HepG2 (cell line): ENCODE measurements around the gene VTI1B. TPM values are rescaled to one million over a fixed set of nuclear protein-coding genes. Genes with fewer than 3 reads are reported as not detected.

ENCODE experiments used
- ATAC-seq: fragments of 200-7000 bp; cut with Tn5 transposase; 3 replicates; pipeline ENCODE4 v1.9.1; 2020; ENCODE audit warnings: mild to moderate bottlenecking, moderate library complexity
- BruUV-seq: library from RNA; stranded (reverse); fragments of 400-500 nt; replicated peaks from 2 replicates; lab custom pipeline; 2021; lab: Mats Ljungman, UMichigan
- CTCF ChIA-PET: fragments of 300-600 bp; formaldehyde crosslinking; extraction: SDS; loops from one replicate; lab custom pipeline; 2021; ENCODE audit warnings: low total read pairs, inconsistent platforms, low intra/inter-chr PET ratio; lab: Yijun Ruan, JAX
- POLR2A ChIA-PET: fragments of 350-600 bp; sonication (Branson Sonifier 250); formaldehyde crosslinking; loops from one replicate; lab custom pipeline; 2020; ENCODE audit warnings: antibody characterized with exemption, inconsistent platforms; lab: Yijun Ruan, JAX
- DNase-seq: peaks from one replicate; pipeline ENCODE4 v3.0.0-alpha.2; 2015; ENCODE audit warnings: low spot score
- FAIRE-seq: peaks from 3 replicates; lab custom pipeline; 2011; peaks lifted over from hg19 to GRCh38; lab: Jason Lieb, UNC
- H2AFZ ChIP-seq: one replicate; pipeline ENCODE4 v1.6.1; 2011; ENCODE audit warnings: low read length, inconsistent platforms
- H3K27ac ChIP-seq: fragments of 300-600 bp; 3 replicates; pipeline ENCODE4 v1.8.0; 2011; ENCODE audit warnings: mixed run types, mild to moderate bottlenecking, mixed read lengths, low read length, inconsistent platforms; ENCODE audit not compliant: insufficient read depth; ENCODE audit errors: extremely low read length
- H3K27me3 ChIP-seq, 2 experiments: fragments of 200-600 bp in 1 of 2; 2 replicates in 1 of 2; 3 replicates in 1 of 2; pipeline versions ENCODE4 v1.6.0 to v1.8.0; 2011; ENCODE audit warnings: low read length in 2 of 2, mild to moderate bottlenecking in 2 of 2, moderate library complexity in 2 of 2, inconsistent platforms in 1 of 2; ENCODE audit not compliant: insufficient read depth in 2 of 2, control insufficient read depth in 1 of 2
- H3K36me3 ChIP-seq, 2 experiments: fragments of 200-600 bp in 1 of 2; replicated peaks in 1 of 2; 2 replicates in 1 of 2; 3 replicates in 1 of 2; pipeline versions ENCODE4 v1.5.1 to v1.8.0; 2011; ENCODE audit warnings: low read length in 2 of 2, inconsistent platforms in 1 of 2; ENCODE audit not compliant: insufficient read depth in 2 of 2, control insufficient read depth in 1 of 2
- H3K4me1 ChIP-seq: 2 replicates; pipeline ENCODE4 v1.5.1; 2012; ENCODE audit warnings: low read length, inconsistent platforms; ENCODE audit not compliant: insufficient read depth
- H3K4me2 ChIP-seq: 2 replicates; pipeline ENCODE4 v1.6.0; 2011; ENCODE audit warnings: low read depth, low read length, inconsistent platforms
- H3K4me3 ChIP-seq, 3 experiments: fragments of 200-600 bp in 1 of 3; sonication (generic), shearing (Covaris generic) in 1 of 3; replicated peaks in 1 of 3; 2 replicates each; pipeline ENCODE4 v1.5.1; 2011 to 2016; ENCODE audit warnings: low read length in 3 of 3, inconsistent platforms in 2 of 3, low read depth in 2 of 3, mild to moderate bottlenecking in 2 of 3, control low read depth in 1 of 3, mixed read lengths in 1 of 3; ENCODE audit not compliant: insufficient read depth in 1 of 3
- H3K79me2 ChIP-seq: one replicate; pipeline ENCODE4 v1.6.1; 2011; ENCODE audit warnings: low read length, inconsistent platforms; ENCODE audit not compliant: insufficient read depth
- H3K9ac ChIP-seq: 2 replicates; pipeline ENCODE4 v1.6.0; 2011; ENCODE audit warnings: mild to moderate bottlenecking, low read depth, low read length, inconsistent platforms; ENCODE audit not compliant: insufficient read depth
- H3K9me3 ChIP-seq: 2 replicates; pipeline ENCODE4 v1.5.1; 2012; ENCODE audit warnings: mild to moderate bottlenecking, low read length
- H4K20me1 ChIP-seq: 2 replicates; pipeline ENCODE4 v1.6.0; 2011; ENCODE audit warnings: inconsistent platforms, mild to moderate bottlenecking, low read length, moderate library complexity; ENCODE audit not compliant: insufficient read depth
- ELF4 ChIP-seq: sonication (generic); formaldehyde crosslinking; IDR thresholded peaks from 2 replicates; pipeline ENCODE4 v1.5.0; 2020; ENCODE audit warnings: missing genetic modification reagents, mild to moderate bottlenecking, moderate library complexity, borderline replicate concordance
- FOXA3 ChIP-seq: IDR thresholded peaks from 2 replicates; pipeline ENCODE4 v1.6.1; 2016; ENCODE audit warnings: missing genetic modification reagents, missing compliant biosample characterization
- ISL2 ChIP-seq: sonication (generic); formaldehyde crosslinking; IDR thresholded peaks from 2 replicates; pipeline ENCODE4 v1.5.0; 2020; ENCODE audit warnings: missing genetic modification reagents
- KLF16 ChIP-seq, 2 experiments: sonication (generic) in 1 of 2; formaldehyde crosslinking in 1 of 2; IDR thresholded peaks; 2 replicates each; pipeline versions ENCODE4 v1.6.1 to v1.8.0; 2016 to 2023; ENCODE audit warnings: missing genetic modification reagents in 2 of 2, missing compliant biosample characterization in 1 of 2
- MXD4 ChIP-seq: IDR thresholded peaks from 2 replicates; pipeline ENCODE4 v1.6.1; 2016; ENCODE audit warnings: mild to moderate bottlenecking, missing biosample characterization, missing genetic modification reagents
- SKI ChIP-seq: fragments of 450-650 bp; IDR thresholded peaks from one replicate; pipeline ENCODE4 v1.6.1; 2018; ENCODE audit warnings: mild to moderate bottlenecking; ENCODE audit not compliant: partially characterized antibody
- TMF1 ChIP-seq: sonication (generic); formaldehyde crosslinking; IDR thresholded peaks from 2 replicates; pipeline ENCODE4 v1.8.1; 2022; ENCODE audit warnings: low read depth, missing genetic modification reagents
- ZNF337 ChIP-seq: sonication (generic); formaldehyde crosslinking; IDR thresholded peaks from 2 replicates; pipeline ENCODE4 v1.5.1; 2020; ENCODE audit warnings: missing genetic modification reagents, low read depth, mild to moderate bottlenecking, borderline replicate concordance
- ZNF460 ChIP-seq: sonication (generic); formaldehyde crosslinking; IDR thresholded peaks from 2 replicates; pipeline ENCODE4 v1.5.1; 2020; ENCODE audit warnings: missing genetic modification reagents, mild to moderate bottlenecking, borderline replicate concordance
- WGBS: methylation state at CpG from one replicate; pipeline ENCODE4 v1.1.6; 2017; ENCODE audit warnings: low lambda C conversion rate; 5-methylcytosine and 5-hydroxymethylcytosine counted together
- in situ Hi-C: cut with HindIII; loops from 2 replicates; pipeline ENCODE4 v1.10.0; 2017; ENCODE audit warnings: low pct_unique_long_range_greater_than_20kb; ENCODE audit not compliant: extremely low pct_ligation_motif_present
- intact Hi-C: fragments of 100-400 bp; cut with micrococcal nuclease; formaldehyde crosslinking; loops from one replicate; pipeline ENCODE4 v1.10.0; 2022; ENCODE audit not compliant: unreplicated experiment
- polyA plus RNA-seq, 8 experiments: library from polyadenylated mRNA; depleted of rRNA in 3 of 8; stranded (reverse) in 7 of 8; unstranded in 1 of 8; fragments of >200 nt; fragmentation: Illumina TruSeq in 4 of 8; extraction: Trizol in 4 of 8; gene quantifications; 2 replicates each; pipeline versions ENCODE4 v1.2.1 to v1.2.3, GENCODE V29; 2011 to 2016; ENCODE audit warnings: low read depth in 4 of 8, missing spikeins in 1 of 8, mixed read lengths in 1 of 8; ENCODE audit not compliant: insufficient read depth in 1 of 8
- total RNA-seq, 5 experiments: library from RNA; depleted of rRNA; stranded (reverse); fragments of >200 nt; fragmentation: Illumina TruSeq; extraction: Trizol; gene quantifications; 2 replicates each; pipeline ENCODE4 v1.2.3, GENCODE V29; 2016; ENCODE audit warnings: low read depth in 1 of 5
- TF ChIP-seq, protein P1 (sequence below): sonication (generic); formaldehyde crosslinking; IDR thresholded peaks from 2 replicates; pipeline ENCODE4 v1.5.1; 2020; ENCODE audit warnings: missing genetic modification reagents, mild to moderate bottlenecking, borderline replicate concordance
- TF ChIP-seq, protein P2 (sequence below): IDR thresholded peaks from 2 replicates; pipeline ENCODE4 v1.6.1; 2016; ENCODE audit warnings: missing compliant biosample characterization, missing genetic modification reagents, borderline replicate concordance

Gene VTI1B
- total and polyA plus RNA-seq, 2 of the 13 experiments (the other 11 are each of a cell fraction or from before 2014, with no cell fraction given), result 39.0 to 103 TPM

DNA sequence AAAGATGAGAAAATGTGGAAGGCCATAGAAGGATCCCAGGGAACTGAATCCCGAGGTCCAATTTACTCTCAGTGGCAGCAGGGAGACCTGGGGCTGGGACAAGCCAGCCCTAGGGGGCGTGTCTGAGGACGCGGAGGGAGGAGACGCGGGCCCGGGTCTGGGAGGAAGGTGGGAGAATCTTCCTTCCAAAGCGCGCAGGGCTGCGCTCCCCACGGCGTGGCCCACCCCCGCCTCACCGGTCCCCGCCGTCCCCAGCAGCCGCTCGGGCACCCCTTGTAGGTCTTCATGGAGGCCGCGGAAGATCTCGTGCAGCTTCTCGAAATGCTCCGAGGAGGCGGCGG, 323 bp downstream of the VTI1B start (continued):
- TF ChIP-seq, protein P1, sequence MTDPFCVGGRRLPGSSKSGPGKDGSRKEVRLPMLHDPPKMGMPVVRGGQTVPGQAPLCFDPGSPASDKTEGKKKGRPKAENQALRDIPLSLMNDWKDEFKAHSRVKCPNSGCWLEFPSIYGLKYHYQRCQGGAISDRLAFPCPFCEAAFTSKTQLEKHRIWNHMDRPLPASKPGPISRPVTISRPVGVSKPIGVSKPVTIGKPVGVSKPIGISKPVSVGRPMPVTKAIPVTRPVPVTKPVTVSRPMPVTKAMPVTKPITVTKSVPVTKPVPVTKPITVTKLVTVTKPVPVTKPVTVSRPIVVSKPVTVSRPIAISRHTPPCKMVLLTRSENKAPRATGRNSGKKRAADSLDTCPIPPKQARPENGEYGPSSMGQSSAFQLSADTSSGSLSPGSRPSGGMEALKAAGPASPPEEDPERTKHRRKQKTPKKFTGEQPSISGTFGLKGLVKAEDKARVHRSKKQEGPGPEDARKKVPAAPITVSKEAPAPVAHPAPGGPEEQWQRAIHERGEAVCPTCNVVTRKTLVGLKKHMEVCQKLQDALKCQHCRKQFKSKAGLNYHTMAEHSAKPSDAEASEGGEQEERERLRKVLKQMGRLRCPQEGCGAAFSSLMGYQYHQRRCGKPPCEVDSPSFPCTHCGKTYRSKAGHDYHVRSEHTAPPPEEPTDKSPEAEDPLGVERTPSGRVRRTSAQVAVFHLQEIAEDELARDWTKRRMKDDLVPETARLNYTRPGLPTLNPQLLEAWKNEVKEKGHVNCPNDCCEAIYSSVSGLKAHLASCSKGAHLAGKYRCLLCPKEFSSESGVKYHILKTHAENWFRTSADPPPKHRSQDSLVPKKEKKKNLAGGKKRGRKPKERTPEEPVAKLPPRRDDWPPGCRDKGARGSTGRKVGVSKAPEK (CRISPR knock-in tag), result no peak
- no peak for TF ChIP-seq TMF1 (CRISPR knock-in tag)
- TF ChIP-seq ISL2 (CRISPR knock-in tag), result peak; percentile 50; the same call in 1 of the 2 replicates
- TF ChIP-seq ZNF337 (CRISPR knock-in tag), result no peak
- no peak; the same call in 1 of the 2 replicates for TF ChIP-seq MXD4
- TF ChIP-seq, all 625 proteins: peak for 29

DNA sequence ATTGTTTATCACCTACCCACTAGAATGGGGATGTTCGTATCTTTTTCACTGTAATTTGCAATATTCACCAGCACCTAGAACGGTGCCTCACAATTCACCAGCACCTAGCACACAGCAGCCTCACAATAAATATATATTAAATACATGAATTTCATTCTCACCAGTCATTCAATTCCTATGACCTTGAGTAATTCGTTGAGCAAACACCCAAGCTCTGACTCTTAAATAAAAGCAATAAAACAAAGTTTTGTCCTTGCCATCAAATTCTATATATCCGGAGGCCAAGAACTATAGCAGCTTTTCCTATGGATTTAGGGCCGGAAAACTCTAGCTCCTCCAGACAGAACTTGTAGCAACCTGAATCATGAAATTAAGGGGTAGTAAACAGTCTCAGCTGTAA, 981 bp downstream of the VTI1B start:
- peak overlapping the region; percentile 89 to 100 (median 95) for H3K4me3 ChIP-seq
- peak overlapping the region; percentile 99 for H3K9ac ChIP-seq
- intact Hi-C loops (no loop called here), in situ Hi-C loops (no loop called here)
- no peak overlapping the region for H2AFZ ChIP-seq
- no peaks in the 10 kb centered on the region for H3K9me3 ChIP-seq
- peak overlapping the region; percentile 90 for H3K4me2 ChIP-seq
- DNase-seq (no peak), ATAC-seq (no peak), FAIRE-seq (no peak)
- CTCF ChIA-PET, result interaction anchor here (1.6 kb wide), 1 partner anchor 31 kb away, joined by 4 read pairs; no protein-coding TSS in a partner anchor
- peaks cover 20% of the 10 kb centered on the region for H3K4me1 ChIP-seq
- TSS peak; percentile 58 for BruUV-seq
- H3K27ac ChIP-seq, result peak overlapping the region; percentile 98
- 23% methylated on average over 5 of the region's 5 CpGs for WGBS
- H3K79me2 ChIP-seq, result peaks cover 34% of the 10 kb centered on the region
- H3K27me3 ChIP-seq, result no peaks in the 10 kb centered on the region; a peak in 1 of 5 replicates
- no peak for TF ChIP-seq ZNF460 (CRISPR knock-in tag)
- TF ChIP-seq, protein P2, sequence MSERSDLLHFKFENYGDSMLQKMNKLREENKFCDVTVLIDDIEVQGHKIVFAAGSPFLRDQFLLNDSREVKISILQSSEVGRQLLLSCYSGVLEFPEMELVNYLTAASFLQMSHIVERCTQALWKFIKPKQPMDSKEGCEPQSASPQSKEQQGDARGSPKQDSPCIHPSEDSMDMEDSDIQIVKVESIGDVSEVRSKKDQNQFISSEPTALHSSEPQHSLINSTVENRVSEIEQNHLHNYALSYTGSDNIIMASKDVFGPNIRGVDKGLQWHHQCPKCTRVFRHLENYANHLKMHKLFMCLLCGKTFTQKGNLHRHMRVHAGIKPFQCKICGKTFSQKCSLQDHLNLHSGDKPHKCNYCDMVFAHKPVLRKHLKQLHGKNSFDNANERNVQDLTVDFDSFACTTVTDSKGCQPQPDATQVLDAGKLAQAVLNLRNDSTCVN (CRISPR knock-in tag), result no peak
- TF ChIP-seq SKI, result no peak
- TF ChIP-seq ELF4 (CRISPR knock-in tag), result no peak
- no peak for TF ChIP-seq FOXA3 (CRISPR knock-in tag)
- no peak for TF ChIP-seq KLF16 (CRISPR knock-in tag; IDR thresholded peaks at IDR 0.05)
- POLR2A ChIA-PET, result interaction anchor here (0.9 to 1.9 kb wide), 3 partner anchors 19 to 31 kb away, joined by 3 to 8 read pairs (median 4); partner anchors contain the start of gene RDH11
- H4K20me1 ChIP-seq, result peaks cover 4% of the 10 kb centered on the region; the same call in 1 of the 2 replicates
- peaks cover 7 to 18% of the 10 kb centered on the region in 2 experiments for H3K36me3 ChIP-seq
